ENCODE data around the gene ETNPPL.

DNA sequence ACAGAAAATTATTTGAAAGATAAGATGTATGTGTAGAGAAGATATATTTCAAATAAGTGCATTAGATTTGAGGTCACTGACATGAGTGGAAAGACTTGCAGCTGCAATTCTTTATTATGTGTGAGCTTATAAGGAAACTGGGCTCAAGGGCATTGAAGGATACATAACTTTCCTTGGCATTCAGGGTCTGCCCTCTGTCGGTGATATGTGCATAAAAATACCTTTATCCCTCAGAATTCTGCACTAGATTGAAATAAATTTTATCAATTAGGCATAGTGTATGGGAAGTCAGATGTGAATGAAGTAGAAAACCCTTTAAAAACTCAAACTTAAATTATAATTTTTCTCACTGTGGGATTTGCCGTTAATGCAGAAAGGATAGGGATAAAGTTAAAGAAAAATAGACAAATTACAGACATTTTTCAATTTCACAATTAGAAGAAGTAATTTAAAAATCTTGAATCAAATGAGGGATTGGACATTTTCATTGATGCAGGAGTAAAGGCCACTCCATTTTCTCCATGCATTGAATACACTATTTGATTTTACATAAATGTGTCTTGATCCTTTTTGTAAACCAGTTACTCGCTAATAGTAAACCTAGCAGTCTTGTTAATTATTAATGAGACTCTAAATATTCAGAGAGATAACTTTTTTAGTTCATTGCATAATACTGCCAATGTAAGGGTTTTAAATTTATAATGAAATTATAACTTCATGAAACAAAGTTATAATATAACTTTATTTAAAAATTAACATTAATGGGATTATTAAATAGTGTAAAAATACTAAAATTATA lies 21.0 kb upstream of the ETNPPL start:
- TF ChIP-seq, protein P1, sequence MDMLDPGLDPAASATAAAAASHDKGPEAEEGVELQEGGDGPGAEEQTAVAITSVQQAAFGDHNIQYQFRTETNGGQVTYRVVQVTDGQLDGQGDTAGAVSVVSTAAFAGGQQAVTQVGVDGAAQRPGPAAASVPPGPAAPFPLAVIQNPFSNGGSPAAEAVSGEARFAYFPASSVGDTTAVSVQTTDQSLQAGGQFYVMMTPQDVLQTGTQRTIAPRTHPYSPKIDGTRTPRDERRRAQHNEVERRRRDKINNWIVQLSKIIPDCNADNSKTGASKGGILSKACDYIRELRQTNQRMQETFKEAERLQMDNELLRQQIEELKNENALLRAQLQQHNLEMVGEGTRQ (CRISPR knock-in tag; IDR thresholded peaks at IDR 0.05) = no peak
- TF ChIP-seq CREM (CRISPR knock-in tag; IDR thresholded peaks at IDR 0.05) = no peak
- no peak for TF ChIP-seq NFYB (CRISPR knock-in tag; conservative IDR thresholded peaks at IDR 0.05; ENCODE audit: low read depth)
- TF ChIP-seq, protein P2, sequence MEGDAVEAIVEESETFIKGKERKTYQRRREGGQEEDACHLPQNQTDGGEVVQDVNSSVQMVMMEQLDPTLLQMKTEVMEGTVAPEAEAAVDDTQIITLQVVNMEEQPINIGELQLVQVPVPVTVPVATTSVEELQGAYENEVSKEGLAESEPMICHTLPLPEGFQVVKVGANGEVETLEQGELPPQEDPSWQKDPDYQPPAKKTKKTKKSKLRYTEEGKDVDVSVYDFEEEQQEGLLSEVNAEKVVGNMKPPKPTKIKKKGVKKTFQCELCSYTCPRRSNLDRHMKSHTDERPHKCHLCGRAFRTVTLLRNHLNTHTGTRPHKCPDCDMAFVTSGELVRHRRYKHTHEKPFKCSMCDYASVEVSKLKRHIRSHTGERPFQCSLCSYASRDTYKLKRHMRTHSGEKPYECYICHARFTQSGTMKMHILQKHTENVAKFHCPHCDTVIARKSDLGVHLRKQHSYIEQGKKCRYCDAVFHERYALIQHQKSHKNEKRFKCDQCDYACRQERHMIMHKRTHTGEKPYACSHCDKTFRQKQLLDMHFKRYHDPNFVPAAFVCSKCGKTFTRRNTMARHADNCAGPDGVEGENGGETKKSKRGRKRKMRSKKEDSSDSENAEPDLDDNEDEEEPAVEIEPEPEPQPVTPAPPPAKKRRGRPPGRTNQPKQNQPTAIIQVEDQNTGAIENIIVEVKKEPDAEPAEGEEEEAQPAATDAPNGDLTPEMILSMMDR (IDR thresholded peaks at IDR 0.05) = no peak
- TF ChIP-seq ZNF396 (CRISPR knock-in tag; IDR thresholded peaks at IDR 0.05; ENCODE audit: borderline replicate concordance) = no peak
- TF ChIP-seq, protein P3, sequence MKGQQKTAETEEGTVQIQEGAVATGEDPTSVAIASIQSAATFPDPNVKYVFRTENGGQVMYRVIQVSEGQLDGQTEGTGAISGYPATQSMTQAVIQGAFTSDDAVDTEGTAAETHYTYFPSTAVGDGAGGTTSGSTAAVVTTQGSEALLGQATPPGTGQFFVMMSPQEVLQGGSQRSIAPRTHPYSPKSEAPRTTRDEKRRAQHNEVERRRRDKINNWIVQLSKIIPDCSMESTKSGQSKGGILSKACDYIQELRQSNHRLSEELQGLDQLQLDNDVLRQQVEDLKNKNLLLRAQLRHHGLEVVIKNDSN (CRISPR knock-in tag; IDR thresholded peaks at IDR 0.05) = no peak
